Vagina (tissue), 2 donors: ENCODE data around the gene GMEB1.
"Not testable (repeated sequence)": the region's sequence is repeated elsewhere in the genome, so short reads cannot be mapped to it uniquely, and the experiment has no call there.

ENCODE experiments used
- POLR2A ChIP-seq, 2 donors: fragments of 450-650 bp; IDR thresholded peaks; one replicate each; pipeline ENCODE4 v1.6.1; 2017; ENCODE audit warnings: antibody characterized with exemption in 2 of 2, mild to moderate bottlenecking in 2 of 2, moderate library complexity in 2 of 2
- POLR2AphosphoS5 ChIP-seq, 2 donors: sonication (generic); formaldehyde crosslinking; IDR thresholded peaks; one replicate each; pipeline ENCODE4 v1.9.0; 2017; ENCODE audit warnings: antibody characterized with exemption in 2 of 2, mild to moderate bottlenecking in 2 of 2, low read depth in 1 of 2; ENCODE audit not compliant: insufficient read depth in 1 of 2
- TF ChIP-seq, protein P1 (sequence below), 3 experiments: fragments of 450-650 bp in 2 of 3; fragments of 200-600 bp in 1 of 3; sonication (generic) in 1 of 3; IDR thresholded peaks; one replicate each; pipeline ENCODE4 v1.5.1; 2017 to 2019; ENCODE audit warnings: antibody characterized with exemption in 3 of 3, mild to moderate bottlenecking in 2 of 3, moderate library complexity in 2 of 3

- TF ChIP-seq, protein P1, sequence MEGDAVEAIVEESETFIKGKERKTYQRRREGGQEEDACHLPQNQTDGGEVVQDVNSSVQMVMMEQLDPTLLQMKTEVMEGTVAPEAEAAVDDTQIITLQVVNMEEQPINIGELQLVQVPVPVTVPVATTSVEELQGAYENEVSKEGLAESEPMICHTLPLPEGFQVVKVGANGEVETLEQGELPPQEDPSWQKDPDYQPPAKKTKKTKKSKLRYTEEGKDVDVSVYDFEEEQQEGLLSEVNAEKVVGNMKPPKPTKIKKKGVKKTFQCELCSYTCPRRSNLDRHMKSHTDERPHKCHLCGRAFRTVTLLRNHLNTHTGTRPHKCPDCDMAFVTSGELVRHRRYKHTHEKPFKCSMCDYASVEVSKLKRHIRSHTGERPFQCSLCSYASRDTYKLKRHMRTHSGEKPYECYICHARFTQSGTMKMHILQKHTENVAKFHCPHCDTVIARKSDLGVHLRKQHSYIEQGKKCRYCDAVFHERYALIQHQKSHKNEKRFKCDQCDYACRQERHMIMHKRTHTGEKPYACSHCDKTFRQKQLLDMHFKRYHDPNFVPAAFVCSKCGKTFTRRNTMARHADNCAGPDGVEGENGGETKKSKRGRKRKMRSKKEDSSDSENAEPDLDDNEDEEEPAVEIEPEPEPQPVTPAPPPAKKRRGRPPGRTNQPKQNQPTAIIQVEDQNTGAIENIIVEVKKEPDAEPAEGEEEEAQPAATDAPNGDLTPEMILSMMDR (IDR thresholded peaks at IDR 0.05), result not testable (repeated sequence)
- not testable (repeated sequence) for TF ChIP-seq POLR2A (IDR thresholded peaks at IDR 0.05); POLR2AphosphoS5 (IDR thresholded peaks at IDR 0.05; ENCODE audit: insufficient read depth in 1 of 2, low read depth in 1 of 2)
Measured at GRCh38 chr1:28653063-28653462, 15.5 kb upstream of the GMEB1 start.
